Retinal pigment epithelial cell (primary cell): ENCODE data around the gene RAC2.
A peak's percentile ranks its signal among the peaks of the same experiment; 100 is the strongest.

Source experiments
- DNase-seq: peaks from one replicate; pipeline ENCODE4 v3.0.0-alpha.2; 2010; ENCODE audit warnings: low read depth
- H3K4me3 ChIP-seq: 2 replicates; pipeline ENCODE4 v1.5.1; 2011; ENCODE audit warnings: mild to moderate bottlenecking, low read length, control low read depth, moderate library complexity
- TF ChIP-seq, protein P1 (sequence below): conservative IDR thresholded peaks from 2 replicates; pipeline ENCODE4 v1.5.1; 2011; ENCODE audit warnings: low read depth, low read length, control low read depth, inconsistent platforms

RAC2 gene

GRCh38 chr22:37181681-37182080 is 62.4 kb downstream of the RAC2 start:
- TF ChIP-seq, protein P1, sequence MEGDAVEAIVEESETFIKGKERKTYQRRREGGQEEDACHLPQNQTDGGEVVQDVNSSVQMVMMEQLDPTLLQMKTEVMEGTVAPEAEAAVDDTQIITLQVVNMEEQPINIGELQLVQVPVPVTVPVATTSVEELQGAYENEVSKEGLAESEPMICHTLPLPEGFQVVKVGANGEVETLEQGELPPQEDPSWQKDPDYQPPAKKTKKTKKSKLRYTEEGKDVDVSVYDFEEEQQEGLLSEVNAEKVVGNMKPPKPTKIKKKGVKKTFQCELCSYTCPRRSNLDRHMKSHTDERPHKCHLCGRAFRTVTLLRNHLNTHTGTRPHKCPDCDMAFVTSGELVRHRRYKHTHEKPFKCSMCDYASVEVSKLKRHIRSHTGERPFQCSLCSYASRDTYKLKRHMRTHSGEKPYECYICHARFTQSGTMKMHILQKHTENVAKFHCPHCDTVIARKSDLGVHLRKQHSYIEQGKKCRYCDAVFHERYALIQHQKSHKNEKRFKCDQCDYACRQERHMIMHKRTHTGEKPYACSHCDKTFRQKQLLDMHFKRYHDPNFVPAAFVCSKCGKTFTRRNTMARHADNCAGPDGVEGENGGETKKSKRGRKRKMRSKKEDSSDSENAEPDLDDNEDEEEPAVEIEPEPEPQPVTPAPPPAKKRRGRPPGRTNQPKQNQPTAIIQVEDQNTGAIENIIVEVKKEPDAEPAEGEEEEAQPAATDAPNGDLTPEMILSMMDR, result no peak
- no peak overlapping the region for H3K4me3 ChIP-seq
- no peak for DNase-seq

DNA sequence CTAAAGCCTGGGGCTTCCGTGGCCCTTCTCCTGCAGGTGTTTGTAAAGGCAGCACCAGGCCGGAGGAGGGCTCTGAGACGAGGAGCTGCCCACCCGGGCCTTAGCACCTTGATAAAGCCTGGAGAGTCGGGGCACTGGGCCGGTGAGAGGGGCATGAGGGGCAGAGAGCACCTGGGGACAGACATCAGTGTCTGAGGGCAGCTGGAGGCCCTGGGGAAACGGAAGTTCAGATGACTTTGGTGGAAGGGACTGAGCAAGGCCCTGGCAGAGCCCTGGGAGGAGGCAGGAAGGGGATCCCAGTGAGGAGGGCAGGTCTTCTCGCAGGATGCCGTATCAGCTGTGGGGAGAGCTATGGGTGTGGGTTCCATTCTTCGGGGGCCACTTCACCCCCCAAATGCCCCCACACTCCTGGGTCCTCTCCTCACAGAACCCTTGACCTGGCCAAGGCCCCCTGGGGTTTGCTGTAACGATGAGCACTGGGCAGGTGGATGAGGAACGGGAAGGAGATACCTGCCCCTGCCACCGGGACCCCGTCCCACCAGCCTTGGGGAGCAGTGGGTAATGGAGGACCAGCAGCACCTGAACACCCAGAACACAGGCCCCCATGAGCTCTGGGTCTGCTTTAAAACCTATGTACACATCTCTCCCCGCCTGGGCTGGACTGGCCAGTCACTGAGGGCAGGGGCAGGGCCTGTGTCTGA is 63.4 kb downstream of the RAC2 start:
- TF ChIP-seq, protein P1, result no peak
- DNase-seq, result no peak
- no peak overlapping the region for H3K4me3 ChIP-seq

DNA sequence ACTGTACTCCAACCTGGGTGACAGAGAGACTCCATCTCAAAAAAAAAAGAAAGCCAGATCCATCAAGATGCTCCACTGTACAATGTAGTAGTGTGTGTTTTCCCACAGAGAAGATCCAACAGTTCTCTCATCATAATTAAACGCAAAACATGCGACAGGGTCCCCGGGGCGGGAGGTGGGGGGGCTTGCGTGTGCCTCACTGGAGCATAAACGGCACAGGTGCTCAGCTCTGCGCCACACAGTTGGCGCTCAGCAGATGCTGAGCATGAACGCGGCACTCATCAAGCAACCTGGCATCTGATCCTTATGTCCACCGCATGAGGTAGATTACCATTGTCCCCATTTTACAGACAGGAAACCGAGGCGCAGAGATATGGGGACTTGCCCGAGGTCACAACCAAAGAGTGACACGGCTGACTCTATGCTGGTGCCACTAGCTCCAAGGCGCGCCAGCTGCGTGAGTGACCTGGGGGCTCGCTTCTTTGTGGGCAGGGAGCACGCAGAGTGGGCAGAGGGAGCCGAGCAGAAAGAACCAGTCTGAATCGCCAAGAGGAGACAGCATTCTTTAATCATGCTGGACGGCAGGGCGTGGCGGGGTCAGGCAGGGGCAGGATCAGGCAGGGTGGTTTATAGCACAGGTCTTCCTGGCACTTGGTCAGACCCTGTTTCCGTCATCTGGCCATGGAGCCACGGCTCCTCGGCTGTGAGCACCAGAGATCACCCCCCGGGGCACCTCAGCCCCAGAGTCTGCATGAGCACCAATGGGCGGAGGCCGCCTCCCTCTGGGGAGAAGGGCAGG is 64.2 kb downstream of the RAC2 start:
- no peak for DNase-seq
- TF ChIP-seq, protein P1, result no peak
- no peak overlapping the region for H3K4me3 ChIP-seq

GRCh38 chr22:37179126-37179470 is 65.0 kb downstream of the RAC2 start:
- no peak for DNase-seq
- H3K4me3 ChIP-seq, result no peak overlapping the region
- TF ChIP-seq, protein P1, result no peak

GRCh38 chr22:37178350-37179125 is 65.5 kb downstream of the RAC2 start:
- TF ChIP-seq, protein P1, result no peak
- H3K4me3 ChIP-seq, result no peak overlapping the region
- DNase-seq, result peak; percentile 87

DNA sequence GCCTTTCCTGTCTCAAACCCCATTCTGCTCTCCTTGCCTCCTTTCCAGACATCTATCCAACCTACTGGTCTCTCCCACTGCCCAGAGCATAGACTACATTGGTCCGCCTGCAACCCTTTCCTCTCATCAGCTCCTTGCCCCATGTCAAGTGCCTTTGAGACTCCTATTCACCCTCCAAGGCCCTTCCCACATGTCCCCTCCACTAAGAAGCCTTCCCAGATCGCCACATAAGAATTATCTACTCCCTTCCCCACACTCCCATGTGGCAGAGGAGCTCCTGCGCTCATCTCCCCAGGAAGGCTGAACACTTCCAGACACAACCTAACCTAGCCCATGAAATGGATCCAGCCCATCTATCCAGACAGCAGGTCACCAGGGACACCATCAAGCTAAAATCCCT is 66.3 kb downstream of the RAC2 start:
- TF ChIP-seq, protein P1, result no peak
- no peak overlapping the region for H3K4me3 ChIP-seq
- no peak for DNase-seq
